Measurements from ENCODE around the gene ZBTB20.

DNA sequence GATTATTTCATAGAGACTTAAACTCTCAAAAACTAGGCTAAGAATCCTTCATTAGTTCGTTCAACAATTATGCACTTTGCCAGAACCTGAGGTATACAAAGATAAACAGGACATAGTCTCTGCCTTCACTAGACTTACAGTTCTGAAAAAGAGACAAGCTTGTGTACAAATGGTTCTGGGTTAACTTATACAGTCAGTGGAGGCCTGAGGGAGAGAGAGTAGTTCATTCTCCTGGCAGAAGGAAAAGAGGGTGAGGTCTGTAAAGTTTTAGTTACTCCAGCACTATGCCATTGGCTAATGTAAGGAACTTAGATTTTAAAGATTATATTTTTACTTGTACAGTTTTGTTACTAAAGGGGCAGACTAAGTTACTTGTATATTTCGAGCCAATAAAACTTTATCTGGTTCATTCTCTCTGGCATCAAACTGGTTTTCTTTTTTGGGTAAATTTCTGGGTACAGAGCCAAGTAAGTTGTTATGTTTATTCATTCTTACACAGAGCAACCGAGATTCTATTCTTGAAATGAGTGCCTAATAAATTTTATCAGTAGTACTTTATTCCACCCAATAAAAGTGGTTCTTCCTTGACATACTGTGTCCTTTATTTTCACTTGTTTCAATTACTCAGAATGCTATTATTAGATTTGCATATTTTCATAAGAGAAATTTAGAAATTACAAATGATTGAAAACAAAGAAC is 574.6 kb downstream of the ZBTB20 start:
- no peak for TF ChIP-seq CTCF (IDR thresholded peaks at IDR 0.05)
- no peak for TF ChIP-seq POLR2A (IDR thresholded peaks at IDR 0.05)

Data from right lobe of liver (tissue), 4 donors.